AG10803 (cell line): ENCODE data around the gene MPP2.

Source experiments
- DNase-seq: peaks from one replicate; pipeline ENCODE4 v3.0.0; 2010; ENCODE audit warnings: low read depth
- H3K4me3 ChIP-seq: 2 replicates; pipeline ENCODE4 v1.5.1; 2011; ENCODE audit warnings: mild to moderate bottlenecking, low read length, control low read depth
- CTCF ChIP-seq: conservative IDR thresholded peaks from 2 replicates; pipeline ENCODE4 v1.5.1; 2011; ENCODE audit warnings: mild to moderate bottlenecking, low read length, control low read depth, inconsistent platforms

Gene MPP2

GRCh38 chr17:43860927-43861622 lies 46.3 kb downstream of the MPP2 start:
- DNase-seq = no peak
- TF ChIP-seq CTCF = no peak
- no peak overlapping the region for H3K4me3 ChIP-seq

GRCh38 chr17:43860077-43860725 lies 47.1 kb downstream of the MPP2 start:
- DNase-seq = peak; percentile 48
- no peak for TF ChIP-seq CTCF
- H3K4me3 ChIP-seq = no peak overlapping the region

GRCh38 chr17:43857957-43858600 lies 49.3 kb downstream of the MPP2 start:
- no peak overlapping the region for H3K4me3 ChIP-seq
- no peak for TF ChIP-seq CTCF
- DNase-seq = no peak

- no peak overlapping the region for H3K4me3 ChIP-seq
- DNase-seq = no peak
- TF ChIP-seq CTCF = no peak
Measured at GRCh38 chr17:43857141-43857540, 50.2 kb downstream of the MPP2 start.

GRCh38 chr17:43856141-43856540 lies 51.2 kb downstream of the MPP2 start:
- no peak for TF ChIP-seq CTCF
- no peak for DNase-seq
- H3K4me3 ChIP-seq = no peak overlapping the region

- DNase-seq = no peak
- TF ChIP-seq CTCF = no peak
- H3K4me3 ChIP-seq = no peak overlapping the region
Measured at GRCh38 chr17:43855061-43855460, 52.3 kb downstream of the MPP2 start.

- no peak overlapping the region for H3K4me3 ChIP-seq
- TF ChIP-seq CTCF = no peak
- no peak for DNase-seq
Measured at GRCh38 chr17:43854498-43854897, 52.8 kb downstream of the MPP2 start.
